Measurements from ENCODE around the gene PPP1R13B.

The PPP1R13B gene

GRCh38 chr14:103755060-103755459 lies 92.3 kb downstream of the PPP1R13B start:
- H3K36me3 ChIP-seq (ENCODE audit: control insufficient read depth in 5 of 5, insufficient read depth in 5 of 5, low read length in 5 of 5), result peaks cover 0 to 7% (median 3%) of the 10 kb centered on the region in 5 donors
- H3K27me3 ChIP-seq (ENCODE audit: control insufficient read depth in 5 of 5, insufficient read depth in 4 of 5, low read length in 5 of 5), result no peaks in the 10 kb centered on the region
- H3K27ac ChIP-seq (ENCODE audit: low read depth, low read length), result no peak overlapping the region
- H3K9me3 ChIP-seq (ENCODE audit: control insufficient read depth in 5 of 5, low read length in 5 of 5), result no peaks in the 10 kb centered on the region
- no peak overlapping the region for H3K4me3 ChIP-seq (ENCODE audit: low read depth in 1 of 5, low read length in 5 of 5)
- peaks cover 0 to 6% (median 0%) of the 10 kb centered on the region in 5 donors for H3K4me1 ChIP-seq (ENCODE audit: control insufficient read depth in 5 of 5, insufficient read depth in 5 of 5, low read length in 5 of 5)
- no peak overlapping the region for H3K9ac ChIP-seq (ENCODE audit: low read length in 5 of 5)

DNA sequence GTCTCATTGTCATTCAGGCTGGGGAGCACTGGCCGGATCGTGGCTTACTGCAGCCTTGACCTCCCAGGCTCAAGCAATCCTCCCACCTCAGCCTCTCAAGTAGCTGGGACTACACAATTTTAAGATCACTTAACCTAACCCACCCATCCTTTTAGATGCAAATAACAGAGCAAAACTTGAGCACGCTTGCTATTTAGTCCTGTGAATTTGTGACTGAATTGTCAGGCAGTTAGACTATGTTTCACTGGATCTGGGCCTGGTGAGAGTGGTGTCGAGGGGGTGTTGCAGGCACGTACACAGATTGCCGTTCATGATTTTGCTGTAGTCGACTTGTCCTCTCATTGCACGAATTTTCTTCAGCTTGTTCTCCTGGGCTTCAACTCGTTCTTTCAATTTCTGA lies 93.6 kb downstream of the PPP1R13B start:
- Histone ChIP-seq H3K4me3 (ENCODE audit: low read depth in 1 of 5, low read length in 5 of 5) (no peak overlapping the region), H3K36me3 (ENCODE audit: control insufficient read depth in 5 of 5, insufficient read depth in 5 of 5, low read length in 5 of 5) (peaks cover 0 to 12% (median 10%) of the 10 kb centered on the region in 5 donors), H3K9me3 (ENCODE audit: control insufficient read depth in 5 of 5, low read length in 5 of 5) (no peaks in the 10 kb centered on the region), H3K4me1 (ENCODE audit: control insufficient read depth in 5 of 5, insufficient read depth in 5 of 5, low read length in 5 of 5) (peaks cover 0 to 6% (median 0%) of the 10 kb centered on the region in 5 donors), H3K27me3 (ENCODE audit: control insufficient read depth in 5 of 5, insufficient read depth in 4 of 5, low read length in 5 of 5) (no peaks in the 10 kb centered on the region), H3K27ac (ENCODE audit: low read depth, low read length) (no peak overlapping the region), H3K9ac (ENCODE audit: low read length in 5 of 5) (no peak overlapping the region)

DNA sequence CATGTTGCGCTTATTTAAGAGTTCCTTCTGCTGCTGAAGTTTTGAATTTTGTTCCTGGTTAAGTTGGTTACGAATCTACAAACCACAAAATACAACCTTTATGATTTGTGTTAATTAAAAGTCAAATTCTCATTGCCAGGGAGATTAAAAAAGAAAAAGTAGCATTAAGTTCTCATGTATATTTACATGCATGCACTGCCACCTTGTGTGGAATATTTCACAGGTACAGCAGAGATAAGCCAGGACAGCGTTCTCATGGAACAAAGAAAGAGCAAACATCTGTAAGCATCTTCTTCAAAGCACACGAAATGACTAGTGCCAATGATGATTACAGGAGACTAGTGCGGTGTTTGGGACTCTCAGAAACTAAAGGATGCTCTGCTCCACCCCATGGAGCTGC lies 97.5 kb downstream of the PPP1R13B start:
- no peak overlapping the region for H3K4me3 ChIP-seq (ENCODE audit: low read depth in 1 of 5, low read length in 5 of 5)
- no peak overlapping the region for H3K9ac ChIP-seq (ENCODE audit: low read length in 5 of 5)
- peaks cover 0 to 25% (median 23%) of the 10 kb centered on the region in 5 donors for H3K36me3 ChIP-seq (ENCODE audit: control insufficient read depth in 5 of 5, insufficient read depth in 5 of 5, low read length in 5 of 5)
- H3K9me3 ChIP-seq (ENCODE audit: control insufficient read depth in 5 of 5, low read length in 5 of 5), result no peaks in the 10 kb centered on the region
- no peaks in the 10 kb centered on the region for H3K27me3 ChIP-seq (ENCODE audit: control insufficient read depth in 5 of 5, insufficient read depth in 4 of 5, low read length in 5 of 5)
- H3K4me1 ChIP-seq (ENCODE audit: control insufficient read depth in 5 of 5, insufficient read depth in 5 of 5, low read length in 5 of 5), result no peaks in the 10 kb centered on the region
- H3K27ac ChIP-seq (ENCODE audit: low read depth, low read length), result no peak overlapping the region

DNA sequence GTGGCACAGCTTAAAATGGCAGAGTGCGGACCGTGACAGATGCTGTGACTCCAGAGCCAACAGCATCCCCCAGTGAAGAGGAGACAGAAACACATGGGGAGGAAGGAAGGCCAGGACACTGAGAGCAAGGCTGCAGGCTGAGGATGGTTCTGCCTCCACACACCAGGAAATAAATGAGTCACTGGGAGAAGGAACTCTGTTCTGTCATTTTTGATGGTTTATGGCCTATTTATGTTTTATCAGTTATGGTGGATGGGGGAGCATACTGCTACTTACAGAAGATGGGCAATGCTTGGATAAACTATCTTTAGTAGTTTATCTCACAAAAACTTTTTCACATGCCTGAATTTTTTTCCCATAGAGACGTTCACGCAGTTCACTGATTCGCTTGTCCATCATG lies 97.9 kb downstream of the PPP1R13B start:
- Histone ChIP-seq H3K4me3 (ENCODE audit: low read depth in 1 of 5, low read length in 5 of 5) (no peak overlapping the region), H3K36me3 (ENCODE audit: control insufficient read depth in 5 of 5, insufficient read depth in 5 of 5, low read length in 5 of 5) (peaks cover 0 to 29% (median 24%) of the 10 kb centered on the region in 5 donors), H3K27ac (ENCODE audit: low read depth, low read length) (no peak overlapping the region), H3K9ac (ENCODE audit: low read length in 5 of 5) (no peak overlapping the region), H3K9me3 (ENCODE audit: control insufficient read depth in 5 of 5, low read length in 5 of 5) (no peaks in the 10 kb centered on the region), H3K4me1 (ENCODE audit: control insufficient read depth in 5 of 5, insufficient read depth in 5 of 5, low read length in 5 of 5) (no peaks in the 10 kb centered on the region), H3K27me3 (ENCODE audit: control insufficient read depth in 5 of 5, insufficient read depth in 4 of 5, low read length in 5 of 5) (no peaks in the 10 kb centered on the region)

- Histone ChIP-seq H3K9ac (ENCODE audit: low read length in 5 of 5) (no peak overlapping the region), H3K27me3 (ENCODE audit: control insufficient read depth in 5 of 5, insufficient read depth in 4 of 5, low read length in 5 of 5) (no peaks in the 10 kb centered on the region), H3K4me1 (ENCODE audit: control insufficient read depth in 5 of 5, insufficient read depth in 5 of 5, low read length in 5 of 5) (no peaks in the 10 kb centered on the region), H3K4me3 (ENCODE audit: low read depth in 1 of 5, low read length in 5 of 5) (no peak overlapping the region), H3K36me3 (ENCODE audit: control insufficient read depth in 5 of 5, insufficient read depth in 5 of 5, low read length in 5 of 5) (peaks cover 0 to 30% (median 23%) of the 10 kb centered on the region in 5 donors), H3K27ac (ENCODE audit: low read depth, low read length) (no peak overlapping the region), H3K9me3 (ENCODE audit: control insufficient read depth in 5 of 5, low read length in 5 of 5) (no peaks in the 10 kb centered on the region)
Measured at GRCh38 chr14:103748534-103748857, 98.9 kb downstream of the PPP1R13B start.

- Histone ChIP-seq H3K9ac (ENCODE audit: low read length in 5 of 5) (no peak overlapping the region), H3K27me3 (ENCODE audit: control insufficient read depth in 5 of 5, insufficient read depth in 4 of 5, low read length in 5 of 5) (no peaks in the 10 kb centered on the region), H3K9me3 (ENCODE audit: control insufficient read depth in 5 of 5, low read length in 5 of 5) (no peaks in the 10 kb centered on the region), H3K36me3 (ENCODE audit: control insufficient read depth in 5 of 5, insufficient read depth in 5 of 5, low read length in 5 of 5) (peaks cover 0 to 35% (median 24%) of the 10 kb centered on the region in 5 donors), H3K4me3 (ENCODE audit: low read depth in 1 of 5, low read length in 5 of 5) (no peak overlapping the region), H3K4me1 (ENCODE audit: control insufficient read depth in 5 of 5, insufficient read depth in 5 of 5, low read length in 5 of 5) (peaks cover 0 to 12% (median 2%) of the 10 kb centered on the region in 5 donors), H3K27ac (ENCODE audit: low read depth, low read length) (no peak overlapping the region)
Measured at GRCh38 chr14:103746701-103747100, 100.7 kb downstream of the PPP1R13B start.

- Histone ChIP-seq H3K27ac (ENCODE audit: low read depth, low read length) (no peak overlapping the region), H3K4me1 (ENCODE audit: control insufficient read depth in 5 of 5, insufficient read depth in 5 of 5, low read length in 5 of 5) (peaks cover 2 to 15% (median 5%) of the 10 kb centered on the region in 5 donors), H3K36me3 (ENCODE audit: control insufficient read depth in 5 of 5, insufficient read depth in 5 of 5, low read length in 5 of 5) (peaks cover 0 to 37% (median 24%) of the 10 kb centered on the region in 5 donors), H3K4me3 (ENCODE audit: low read depth in 1 of 5, low read length in 5 of 5) (no peak overlapping the region), H3K27me3 (ENCODE audit: control insufficient read depth in 5 of 5, insufficient read depth in 4 of 5, low read length in 5 of 5) (no peaks in the 10 kb centered on the region), H3K9ac (ENCODE audit: low read length in 5 of 5) (no peak overlapping the region), H3K9me3 (ENCODE audit: control insufficient read depth in 5 of 5, low read length in 5 of 5) (no peaks in the 10 kb centered on the region)
Measured at GRCh38 chr14:103745424-103745823, 102.0 kb downstream of the PPP1R13B start.

- Histone ChIP-seq H3K9ac (ENCODE audit: low read length in 5 of 5) (no peak overlapping the region), H3K4me1 (ENCODE audit: control insufficient read depth in 5 of 5, insufficient read depth in 5 of 5, low read length in 5 of 5) (peaks cover 2 to 15% (median 5%) of the 10 kb centered on the region in 5 donors), H3K36me3 (ENCODE audit: control insufficient read depth in 5 of 5, insufficient read depth in 5 of 5, low read length in 5 of 5) (peaks cover 0 to 44% (median 27%) of the 10 kb centered on the region in 5 donors), H3K9me3 (ENCODE audit: control insufficient read depth in 5 of 5, low read length in 5 of 5) (no peaks in the 10 kb centered on the region), H3K27me3 (ENCODE audit: control insufficient read depth in 5 of 5, insufficient read depth in 4 of 5, low read length in 5 of 5) (no peaks in the 10 kb centered on the region), H3K4me3 (ENCODE audit: low read depth in 1 of 5, low read length in 5 of 5) (no peak overlapping the region), H3K27ac (ENCODE audit: low read depth, low read length) (no peak overlapping the region)
Measured at GRCh38 chr14:103744621-103745395, 102.6 kb downstream of the PPP1R13B start.

DNA sequence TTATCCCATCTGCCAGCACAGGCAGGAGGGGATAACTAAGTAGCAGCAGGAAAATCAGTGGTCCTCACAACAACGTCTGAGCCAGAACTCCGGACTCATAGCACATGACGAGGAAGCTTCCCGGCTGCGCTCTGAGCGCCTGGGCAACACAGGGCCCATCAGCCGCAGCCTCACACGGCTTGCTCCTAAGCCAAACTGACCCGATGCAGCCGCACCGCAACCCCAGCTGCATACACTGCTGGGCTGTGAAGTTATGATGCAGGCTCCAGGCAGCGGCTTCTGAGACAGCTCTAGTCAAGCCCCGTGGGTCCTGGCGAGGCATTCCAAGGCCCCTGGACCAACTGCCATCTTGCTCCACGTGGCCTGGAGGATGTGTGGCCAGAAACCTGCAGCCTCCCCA lies 103.7 kb downstream of the PPP1R13B start:
- Histone ChIP-seq H3K36me3 (ENCODE audit: control insufficient read depth in 5 of 5, insufficient read depth in 5 of 5, low read length in 5 of 5) (peaks cover 0 to 48% (median 27%) of the 10 kb centered on the region in 5 donors), H3K9me3 (ENCODE audit: control insufficient read depth in 5 of 5, low read length in 5 of 5) (no peaks in the 10 kb centered on the region), H3K27ac (ENCODE audit: low read depth, low read length) (no peak overlapping the region), H3K9ac (ENCODE audit: low read length in 5 of 5) (no peak overlapping the region), H3K27me3 (ENCODE audit: control insufficient read depth in 5 of 5, insufficient read depth in 4 of 5, low read length in 5 of 5) (no peaks in the 10 kb centered on the region), H3K4me1 (ENCODE audit: control insufficient read depth in 5 of 5, insufficient read depth in 5 of 5, low read length in 5 of 5) (peaks cover 2 to 22% (median 13%) of the 10 kb centered on the region in 5 donors), H3K4me3 (ENCODE audit: low read depth in 1 of 5, low read length in 5 of 5) (no peak overlapping the region)

DNA sequence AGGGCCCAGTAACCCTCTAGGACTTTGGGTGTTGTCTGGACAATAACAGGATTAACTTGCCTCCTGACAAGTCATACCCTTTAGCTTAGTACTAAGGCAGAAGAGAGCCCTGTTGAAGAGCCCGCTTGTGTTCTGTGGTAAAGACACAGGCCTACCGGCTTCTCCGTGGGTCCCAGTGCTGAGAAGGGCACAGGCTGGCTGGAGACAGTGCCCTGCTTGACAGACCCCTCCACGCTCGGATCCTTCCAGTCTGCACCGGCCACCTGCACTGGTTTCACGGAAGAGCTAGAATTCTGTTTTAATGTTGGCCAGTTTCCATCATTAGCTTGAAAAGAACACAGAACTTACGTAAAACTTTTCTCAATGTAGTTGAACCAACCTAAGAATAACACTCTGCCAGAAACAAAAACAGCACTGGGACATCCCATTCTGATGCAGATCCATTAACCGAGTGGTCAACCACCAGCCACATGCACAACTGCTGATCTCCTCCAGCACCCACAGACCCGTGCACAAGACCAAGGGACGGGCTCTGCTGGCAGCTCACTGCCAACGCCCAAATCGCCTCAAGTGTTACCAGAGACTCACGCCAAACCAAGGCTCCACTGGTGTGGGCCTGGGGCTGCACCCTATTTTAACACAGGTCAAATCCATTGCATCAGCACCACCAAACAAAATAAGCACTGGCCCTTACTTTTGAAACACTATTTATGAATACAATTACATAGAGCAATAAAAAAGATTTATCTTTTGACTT lies 104.7 kb downstream of the PPP1R13B start:
- peaks cover 2 to 24% (median 14%) of the 10 kb centered on the region in 5 donors for H3K4me1 ChIP-seq (ENCODE audit: control insufficient read depth in 5 of 5, insufficient read depth in 5 of 5, low read length in 5 of 5)
- H3K36me3 ChIP-seq (ENCODE audit: control insufficient read depth in 5 of 5, insufficient read depth in 5 of 5, low read length in 5 of 5), result peaks cover 0 to 52% (median 31%) of the 10 kb centered on the region in 5 donors
- H3K9ac ChIP-seq (ENCODE audit: low read length in 5 of 5), result no peak overlapping the region
- H3K4me3 ChIP-seq (ENCODE audit: low read depth in 1 of 5, low read length in 5 of 5), result no peak overlapping the region
- no peaks in the 10 kb centered on the region for H3K9me3 ChIP-seq (ENCODE audit: control insufficient read depth in 5 of 5, low read length in 5 of 5)
- no peak overlapping the region for H3K27ac ChIP-seq (ENCODE audit: low read depth, low read length)
- no peaks in the 10 kb centered on the region for H3K27me3 ChIP-seq (ENCODE audit: control insufficient read depth in 5 of 5, insufficient read depth in 4 of 5, low read length in 5 of 5)
